ENCODE results near the gene KCTD19. TPM values are rescaled to one million over a fixed set of nuclear protein-coding genes. Genes with fewer than 3 reads are reported as not detected.

KCTD19 gene
- total RNA-seq, 1 donor, result not detected

DNA sequence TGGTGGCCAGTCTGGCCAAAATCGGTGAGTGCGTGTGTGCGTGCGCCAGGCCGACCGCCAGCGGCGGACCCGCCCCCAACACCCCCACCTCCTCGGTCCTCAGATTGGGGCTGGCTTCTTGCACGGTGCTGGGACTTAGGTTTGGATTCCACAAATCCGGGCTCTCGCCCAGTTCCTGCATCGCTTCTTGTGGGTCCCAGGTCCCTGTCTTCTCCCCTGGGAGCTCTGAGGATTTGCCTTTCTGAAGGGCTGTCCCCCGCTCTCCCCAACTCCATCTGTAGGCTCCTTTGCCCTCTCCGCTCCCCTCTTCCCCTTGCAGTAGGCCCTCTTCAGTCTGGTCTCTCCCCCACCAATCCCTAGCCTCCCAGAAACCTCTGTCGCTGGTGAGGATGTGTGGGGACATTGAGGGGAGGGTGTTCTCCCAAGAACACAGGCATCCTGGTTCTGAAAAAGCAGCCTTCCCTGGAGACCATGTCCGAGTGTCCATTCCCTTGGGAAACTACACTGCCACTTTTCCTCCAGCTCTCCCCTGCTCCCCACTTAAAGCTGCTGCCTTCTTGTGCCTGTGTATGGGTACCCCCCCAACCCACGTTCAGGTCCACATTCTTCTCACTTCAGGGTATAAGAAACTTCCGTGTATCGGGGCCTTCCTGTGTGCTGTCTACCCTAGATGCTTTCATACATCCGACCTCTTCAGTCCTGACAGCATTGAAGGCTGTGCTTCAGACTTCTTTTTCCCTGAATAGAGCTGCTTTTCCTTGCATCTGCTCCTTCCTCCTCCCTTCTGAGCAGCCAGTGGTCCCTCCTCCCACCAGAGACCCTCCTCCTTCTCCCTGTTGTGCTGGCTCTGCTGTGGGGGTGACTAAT lies 77.1 kb downstream of the KCTD19 start:
- peak overlapping the region; percentile 65 for H3K4me3 ChIP-seq (ENCODE audit: low read depth, low read length)
- TF ChIP-seq, protein P1, sequence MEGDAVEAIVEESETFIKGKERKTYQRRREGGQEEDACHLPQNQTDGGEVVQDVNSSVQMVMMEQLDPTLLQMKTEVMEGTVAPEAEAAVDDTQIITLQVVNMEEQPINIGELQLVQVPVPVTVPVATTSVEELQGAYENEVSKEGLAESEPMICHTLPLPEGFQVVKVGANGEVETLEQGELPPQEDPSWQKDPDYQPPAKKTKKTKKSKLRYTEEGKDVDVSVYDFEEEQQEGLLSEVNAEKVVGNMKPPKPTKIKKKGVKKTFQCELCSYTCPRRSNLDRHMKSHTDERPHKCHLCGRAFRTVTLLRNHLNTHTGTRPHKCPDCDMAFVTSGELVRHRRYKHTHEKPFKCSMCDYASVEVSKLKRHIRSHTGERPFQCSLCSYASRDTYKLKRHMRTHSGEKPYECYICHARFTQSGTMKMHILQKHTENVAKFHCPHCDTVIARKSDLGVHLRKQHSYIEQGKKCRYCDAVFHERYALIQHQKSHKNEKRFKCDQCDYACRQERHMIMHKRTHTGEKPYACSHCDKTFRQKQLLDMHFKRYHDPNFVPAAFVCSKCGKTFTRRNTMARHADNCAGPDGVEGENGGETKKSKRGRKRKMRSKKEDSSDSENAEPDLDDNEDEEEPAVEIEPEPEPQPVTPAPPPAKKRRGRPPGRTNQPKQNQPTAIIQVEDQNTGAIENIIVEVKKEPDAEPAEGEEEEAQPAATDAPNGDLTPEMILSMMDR (IDR thresholded peaks at IDR 0.05; ENCODE audit: insufficient read depth, low read length), result no peak

GRCh38 chr16:67248401-67249177 lies 78.0 kb downstream of the KCTD19 start, which contains the start of gene SLC9A5:
Gene SLC9A5, plus strand, starts transcription at chr16:67248979. Its CDS starts 36 bp downstream, at chr16:67249015.
- DNase-seq (ENCODE audit: low read depth), result no peak
- peak within 1 kb of the TSS; percentile 65 for H3K4me3 ChIP-seq (ENCODE audit: low read depth, low read length)
- TF ChIP-seq, protein P1 (IDR thresholded peaks at IDR 0.05; ENCODE audit: insufficient read depth, low read length), result no peak

More for the DNA sequence above, 77.1 kb downstream of the KCTD19 start:
- no peak for DNase-seq (ENCODE audit: low read depth)

- DNase-seq (ENCODE audit: low read depth), result no peak
- H3K4me3 ChIP-seq (ENCODE audit: low read depth, low read length), result peak overlapping the region; percentile 65
- TF ChIP-seq, protein P1 (IDR thresholded peaks at IDR 0.05; ENCODE audit: insufficient read depth, low read length), result no peak
Observed at GRCh38 chr16:67248073-67248400, 78.5 kb downstream of the KCTD19 start.

- DNase-seq (ENCODE audit: low read depth), result peak; percentile 92
- peak within 1 kb of the TSS; percentile 83 for H3K4me3 ChIP-seq (ENCODE audit: low read depth, low read length)
- TF ChIP-seq, protein P1 (IDR thresholded peaks at IDR 0.05; ENCODE audit: insufficient read depth, low read length), result no peak
Observed at GRCh38 chr16:67247192-67248072, 79.1 kb downstream of the KCTD19 start, which contains the start of gene FHOD1. Gene FHOD1, minus strand, starts transcription at chr16:67247481. Its CDS starts 71 bp downstream, at chr16:67247410.

DNA sequence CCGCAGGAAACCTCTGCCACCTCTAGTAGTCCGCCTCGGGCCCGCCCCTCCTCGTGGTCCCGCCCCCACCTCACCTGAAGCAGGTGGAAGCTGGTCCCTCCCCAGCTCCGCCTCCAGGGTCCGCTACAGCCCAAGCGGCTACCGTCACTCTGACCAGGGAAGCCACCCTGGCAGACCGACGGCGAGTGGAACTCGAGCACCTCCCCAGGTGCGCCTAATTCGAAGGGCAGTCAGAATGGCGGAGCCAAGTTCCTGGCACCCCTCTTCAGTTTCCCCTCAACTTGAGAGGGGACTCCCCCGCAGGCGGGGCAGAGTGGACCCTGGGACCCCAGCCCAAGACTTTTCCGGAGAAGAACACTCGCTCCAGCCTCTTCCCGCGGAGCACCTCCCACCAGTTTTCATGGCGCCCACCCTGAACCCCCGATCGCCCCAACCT lies 79.8 kb downstream of the KCTD19 start:
- H3K4me3 ChIP-seq (ENCODE audit: low read depth, low read length), result peak overlapping the region; percentile 83
- TF ChIP-seq, protein P1 (IDR thresholded peaks at IDR 0.05; ENCODE audit: insufficient read depth, low read length), result peak; percentile 15
- no peak for DNase-seq (ENCODE audit: low read depth)
